ENCODE data around the gene TNFRSF9. TPM values are rescaled to one million over a fixed set of nuclear protein-coding genes. Genes with fewer than 3 reads are reported as not detected.

TNFRSF9 gene
- 10 to 100 TPM; 22.2 to 40.8 TPM for total RNA-seq

GRCh38 chr1:7940745-7941436, at the start of gene TNFRSF9:
Gene TNFRSF9 (minus strand): TSS chr1:7940839. CDS start chr1:7939994, 845 bp downstream.
- H3K27ac Mint-ChIP-seq, result peak within 1 kb of the TSS; percentile 77
- peak; percentile 92 for ATAC-seq (replicated peaks)
- H3K27me3 Mint-ChIP-seq, result peaks cover 3% of the 10 kb centered on the region
- peaks cover 40% of the 10 kb centered on the region for H3K36me3 Mint-ChIP-seq (ENCODE audit: low read depth)
- peaks cover 36% of the 10 kb centered on the region for H3K4me1 Mint-ChIP-seq
- peak within 1 kb of the TSS; percentile 82 for H3K4me3 Mint-ChIP-seq
- H3K9me3 Mint-ChIP-seq, result no peaks in the 10 kb centered on the region

GRCh38 chr1:7989762-7990428, 49.3 kb upstream of the TNFRSF9 start:
- H3K4me3 Mint-ChIP-seq, result no peak overlapping the region
- H3K9me3 Mint-ChIP-seq, result no peaks in the 10 kb centered on the region
- no peak overlapping the region for H3K27ac Mint-ChIP-seq
- ATAC-seq (replicated peaks), result no peak
- peaks cover 53% of the 10 kb centered on the region for H3K36me3 Mint-ChIP-seq (ENCODE audit: low read depth)
- no peaks in the 10 kb centered on the region for H3K27me3 Mint-ChIP-seq
- peaks cover 20% of the 10 kb centered on the region for H3K4me1 Mint-ChIP-seq

GRCh38 chr1:7988576-7988975, 47.9 kb upstream of the TNFRSF9 start:
- peaks cover 16% of the 10 kb centered on the region for H3K4me1 Mint-ChIP-seq
- no peaks in the 10 kb centered on the region for H3K27me3 Mint-ChIP-seq
- H3K27ac Mint-ChIP-seq, result no peak overlapping the region
- no peaks in the 10 kb centered on the region for H3K9me3 Mint-ChIP-seq
- H3K4me3 Mint-ChIP-seq, result no peak overlapping the region
- H3K36me3 Mint-ChIP-seq (ENCODE audit: low read depth), result peaks cover 66% of the 10 kb centered on the region
- no peak for ATAC-seq (replicated peaks)

- Mint-ChIP-seq H3K36me3 (ENCODE audit: low read depth) (peaks cover 76% of the 10 kb centered on the region), H3K27ac (no peak overlapping the region), H3K9me3 (no peaks in the 10 kb centered on the region), H3K27me3 (no peaks in the 10 kb centered on the region), H3K4me1 (peaks cover 21% of the 10 kb centered on the region), H3K4me3 (no peak overlapping the region)
- ATAC-seq (replicated peaks), result no peak
Observed at GRCh38 chr1:7987528-7987927, 46.9 kb upstream of the TNFRSF9 start.

- Mint-ChIP-seq H3K4me1 (peaks cover 26% of the 10 kb centered on the region), H3K27ac (peak overlapping the region; percentile 31), H3K36me3 (ENCODE audit: low read depth) (peaks cover 88% of the 10 kb centered on the region), H3K4me3 (no peak overlapping the region), H3K9me3 (no peaks in the 10 kb centered on the region), H3K27me3 (no peaks in the 10 kb centered on the region)
- ATAC-seq (replicated peaks), result no peak
Observed at GRCh38 chr1:7985851-7986612, 45.4 kb upstream of the TNFRSF9 start.

GRCh38 chr1:7984811-7985210, 44.2 kb upstream of the TNFRSF9 start:
- ATAC-seq (replicated peaks), result no peak
- no peaks in the 10 kb centered on the region for H3K27me3 Mint-ChIP-seq
- H3K4me1 Mint-ChIP-seq, result peaks cover 17% of the 10 kb centered on the region
- no peaks in the 10 kb centered on the region for H3K9me3 Mint-ChIP-seq
- no peak overlapping the region for H3K27ac Mint-ChIP-seq
- H3K4me3 Mint-ChIP-seq, result no peak overlapping the region
- H3K36me3 Mint-ChIP-seq (ENCODE audit: low read depth), result peaks cover 88% of the 10 kb centered on the region

- peaks cover 95% of the 10 kb centered on the region for H3K36me3 Mint-ChIP-seq (ENCODE audit: low read depth)
- no peak overlapping the region for H3K27ac Mint-ChIP-seq
- no peak for ATAC-seq (replicated peaks)
- H3K9me3 Mint-ChIP-seq, result no peaks in the 10 kb centered on the region
- H3K4me1 Mint-ChIP-seq, result peaks cover 16% of the 10 kb centered on the region
- no peak overlapping the region for H3K4me3 Mint-ChIP-seq
- H3K27me3 Mint-ChIP-seq, result no peaks in the 10 kb centered on the region
Observed at GRCh38 chr1:7983086-7983778, 42.6 kb upstream of the TNFRSF9 start.

- H3K9me3 Mint-ChIP-seq, result no peaks in the 10 kb centered on the region
- no peak overlapping the region for H3K27ac Mint-ChIP-seq
- H3K4me1 Mint-ChIP-seq, result peaks cover 10% of the 10 kb centered on the region
- H3K36me3 Mint-ChIP-seq (ENCODE audit: low read depth), result peaks cover 98% of the 10 kb centered on the region
- ATAC-seq (replicated peaks), result no peak
- no peak overlapping the region for H3K4me3 Mint-ChIP-seq
- H3K27me3 Mint-ChIP-seq, result no peaks in the 10 kb centered on the region
Observed at GRCh38 chr1:7980984-7981383, 40.3 kb upstream of the TNFRSF9 start.

- ATAC-seq (replicated peaks), result peak; percentile 59
- H3K9me3 Mint-ChIP-seq, result no peaks in the 10 kb centered on the region
- no peaks in the 10 kb centered on the region for H3K27me3 Mint-ChIP-seq
- H3K36me3 Mint-ChIP-seq (ENCODE audit: low read depth), result peaks cover 99% of the 10 kb centered on the region
- peak overlapping the region; percentile 51 for H3K27ac Mint-ChIP-seq
- no peaks in the 10 kb centered on the region for H3K4me1 Mint-ChIP-seq
- no peak overlapping the region for H3K4me3 Mint-ChIP-seq
Observed at GRCh38 chr1:7975212-7975865, 34.7 kb upstream of the TNFRSF9 start.

- peaks cover 97% of the 10 kb centered on the region for H3K36me3 Mint-ChIP-seq (ENCODE audit: low read depth)
- no peak overlapping the region for H3K4me3 Mint-ChIP-seq
- no peak overlapping the region for H3K27ac Mint-ChIP-seq
- no peaks in the 10 kb centered on the region for H3K4me1 Mint-ChIP-seq
- no peaks in the 10 kb centered on the region for H3K27me3 Mint-ChIP-seq
- ATAC-seq (replicated peaks), result no peak
- H3K9me3 Mint-ChIP-seq, result no peaks in the 10 kb centered on the region
Observed at GRCh38 chr1:7973086-7973485, 32.4 kb upstream of the TNFRSF9 start.

- Mint-ChIP-seq H3K9me3 (no peaks in the 10 kb centered on the region), H3K36me3 (ENCODE audit: low read depth) (peaks cover 96% of the 10 kb centered on the region), H3K27me3 (no peaks in the 10 kb centered on the region), H3K4me1 (peaks cover 2% of the 10 kb centered on the region), H3K4me3 (no peak overlapping the region), H3K27ac (no peak overlapping the region)
- no peak for ATAC-seq (replicated peaks)
Observed at GRCh38 chr1:7972285-7972684, 31.6 kb upstream of the TNFRSF9 start.

- H3K27me3 Mint-ChIP-seq, result no peaks in the 10 kb centered on the region
Observed at GRCh38 chr1:7971024-7971423, 30.4 kb upstream of the TNFRSF9 start.

GRCh38 chr1:7970246-7970645, 29.6 kb upstream of the TNFRSF9 start:
- peaks cover 97% of the 10 kb centered on the region for H3K36me3 Mint-ChIP-seq (ENCODE audit: low read depth)
- no peak for ATAC-seq (replicated peaks)

More at GRCh38 chr1:7971024-7971423, 30.4 kb upstream of the TNFRSF9 start:
- Mint-ChIP-seq H3K4me3 (no peak overlapping the region), H3K4me1 (peaks cover 10% of the 10 kb centered on the region), H3K36me3 (ENCODE audit: low read depth) (peaks cover 96% of the 10 kb centered on the region), H3K27ac (no peak overlapping the region), H3K9me3 (no peaks in the 10 kb centered on the region)
- ATAC-seq (replicated peaks), result no peak

GRCh38 chr1:7967651-7968050, 27.0 kb upstream of the TNFRSF9 start:
- no peak for ATAC-seq (replicated peaks)
- Mint-ChIP-seq H3K9me3 (no peaks in the 10 kb centered on the region), H3K27me3 (no peaks in the 10 kb centered on the region), H3K4me3 (no peak overlapping the region), H3K27ac (no peak overlapping the region), H3K36me3 (ENCODE audit: low read depth) (peaks cover 97% of the 10 kb centered on the region), H3K4me1 (peaks cover 15% of the 10 kb centered on the region)

More at GRCh38 chr1:7970246-7970645, 29.6 kb upstream of the TNFRSF9 start:
- Mint-ChIP-seq H3K4me3 (no peak overlapping the region), H3K9me3 (no peaks in the 10 kb centered on the region), H3K27me3 (no peaks in the 10 kb centered on the region), H3K4me1 (peaks cover 12% of the 10 kb centered on the region), H3K27ac (no peak overlapping the region)
